GM21381 (cell line): ENCODE results near the gene RPS6KA5.
"Not testable (repeated sequence)": the region's sequence is repeated elsewhere in the genome, so short reads cannot be mapped to it uniquely, and the experiment has no call there.

ENCODE experiments used
- ATAC-seq: cut with Tn5 transposase; IDR thresholded peaks from one replicate; pipeline ENCODE4 v1.9.1; 2021; ENCODE audit warnings: mild to moderate bottlenecking, moderate library complexity; ENCODE audit not compliant: unreplicated experiment

The RPS6KA5 gene

GRCh38 chr14:90886297-90886815, 174.1 kb downstream of the RPS6KA5 start:
- ATAC-seq: no peak

DNA sequence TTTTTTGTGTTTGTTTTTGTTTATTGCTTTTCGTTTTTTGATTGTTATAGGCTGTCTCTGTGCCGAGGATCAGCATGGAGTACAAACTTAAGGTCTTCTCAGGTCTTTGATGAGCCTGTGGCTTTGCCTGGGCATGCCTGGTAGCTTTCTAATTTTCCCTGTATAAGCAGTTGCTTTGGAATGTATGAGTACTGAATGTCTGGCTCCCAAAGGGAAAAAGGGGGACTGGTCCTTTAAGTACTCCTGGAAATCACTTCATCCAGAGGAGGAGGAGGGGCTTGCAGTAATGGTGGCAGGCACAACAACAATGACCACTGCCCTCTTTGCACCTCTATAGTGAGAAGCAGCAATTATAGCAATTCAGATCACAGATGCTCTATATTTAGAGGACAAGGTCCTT, 176.7 kb downstream of the RPS6KA5 start:
- no peak for ATAC-seq

DNA sequence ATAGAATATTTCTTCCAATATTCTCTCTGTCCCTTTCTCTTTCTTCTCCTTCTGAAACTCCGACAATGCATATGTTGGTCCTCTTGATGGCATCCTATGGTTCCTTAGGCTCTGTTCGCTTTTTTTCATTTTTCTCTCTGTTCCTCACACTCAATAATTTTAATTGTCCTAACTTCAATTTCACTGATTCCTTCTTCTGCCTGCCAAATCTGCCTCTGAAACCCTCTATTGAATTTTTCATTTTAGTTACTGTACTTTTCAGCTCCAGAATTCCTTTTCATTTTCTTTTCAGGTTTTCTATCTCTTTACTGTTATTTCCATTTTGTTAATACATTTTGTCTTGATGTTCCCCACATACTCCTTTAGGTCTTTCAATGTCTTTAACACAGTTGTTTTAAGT, 177.2 kb downstream of the RPS6KA5 start:
- ATAC-seq: no peak

DNA sequence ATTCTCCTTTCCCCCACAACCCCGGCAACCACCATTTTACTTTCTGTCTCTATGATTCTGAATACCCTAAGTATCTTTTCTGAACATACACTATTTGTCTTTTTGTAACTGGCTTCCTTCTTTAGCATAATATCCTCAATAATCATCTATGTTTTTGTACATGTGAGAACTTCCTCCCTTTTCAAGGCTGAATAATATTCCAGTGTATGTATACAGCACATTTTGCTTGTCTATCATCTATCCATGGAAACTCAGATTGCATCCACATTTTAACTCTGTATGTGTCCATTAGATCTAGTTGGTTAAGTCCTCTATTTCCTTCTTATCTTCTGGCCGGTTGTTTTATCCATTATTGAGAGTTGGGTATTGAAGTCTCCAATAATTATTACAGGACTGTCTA, 180.2 kb downstream of the RPS6KA5 start:
- no peak for ATAC-seq

DNA sequence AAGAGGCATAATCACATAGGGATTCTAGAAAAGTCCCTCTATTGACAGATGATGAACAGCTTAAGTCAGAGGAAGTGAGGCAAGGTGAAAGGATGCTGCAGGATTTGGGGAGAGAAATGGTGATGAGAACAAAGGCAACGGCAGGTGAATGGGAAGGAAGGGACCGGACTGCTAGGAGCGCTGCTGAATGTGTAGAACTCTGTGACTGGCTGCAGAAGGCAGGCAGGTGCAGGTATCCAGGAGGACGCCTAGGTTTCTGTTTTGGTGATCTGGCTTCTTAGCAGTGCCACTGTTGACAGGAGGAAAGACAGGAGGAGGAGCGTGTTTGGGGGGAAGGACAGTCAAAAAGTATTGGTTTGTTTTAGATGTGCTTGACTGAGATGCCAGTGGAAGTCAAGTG, 185.8 kb downstream of the RPS6KA5 start:
- ATAC-seq: no peak

DNA sequence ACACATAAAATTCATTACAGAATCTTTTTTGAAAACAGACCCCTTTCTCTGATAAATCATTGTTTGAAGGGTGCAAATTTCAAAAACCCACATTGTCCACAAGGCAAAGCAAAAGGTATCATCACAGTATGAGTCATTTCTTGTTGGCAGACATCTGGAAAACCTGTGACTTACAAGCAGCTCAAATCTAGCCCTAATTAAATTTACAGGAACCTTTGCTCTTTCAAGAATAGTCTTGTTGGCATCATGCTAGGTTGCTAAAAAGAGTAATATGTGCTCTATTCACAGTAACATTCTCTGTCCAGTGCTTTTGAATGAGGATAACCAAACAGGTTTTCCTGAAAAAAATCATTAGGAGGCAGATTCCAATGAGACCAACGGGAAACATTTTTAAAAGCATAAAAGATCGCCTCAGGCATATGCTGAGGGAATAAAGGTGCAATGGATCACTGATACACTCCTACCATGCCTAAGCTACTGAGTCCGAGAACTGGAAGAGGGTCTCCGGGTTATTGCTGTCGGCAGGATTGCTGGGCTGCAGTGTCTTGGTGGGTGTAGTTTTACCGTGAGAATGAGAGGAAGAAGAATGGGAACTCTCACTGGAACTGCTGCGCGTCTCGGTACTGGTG, 188.7 kb downstream of the RPS6KA5 start:
- ATAC-seq: no peak

DNA sequence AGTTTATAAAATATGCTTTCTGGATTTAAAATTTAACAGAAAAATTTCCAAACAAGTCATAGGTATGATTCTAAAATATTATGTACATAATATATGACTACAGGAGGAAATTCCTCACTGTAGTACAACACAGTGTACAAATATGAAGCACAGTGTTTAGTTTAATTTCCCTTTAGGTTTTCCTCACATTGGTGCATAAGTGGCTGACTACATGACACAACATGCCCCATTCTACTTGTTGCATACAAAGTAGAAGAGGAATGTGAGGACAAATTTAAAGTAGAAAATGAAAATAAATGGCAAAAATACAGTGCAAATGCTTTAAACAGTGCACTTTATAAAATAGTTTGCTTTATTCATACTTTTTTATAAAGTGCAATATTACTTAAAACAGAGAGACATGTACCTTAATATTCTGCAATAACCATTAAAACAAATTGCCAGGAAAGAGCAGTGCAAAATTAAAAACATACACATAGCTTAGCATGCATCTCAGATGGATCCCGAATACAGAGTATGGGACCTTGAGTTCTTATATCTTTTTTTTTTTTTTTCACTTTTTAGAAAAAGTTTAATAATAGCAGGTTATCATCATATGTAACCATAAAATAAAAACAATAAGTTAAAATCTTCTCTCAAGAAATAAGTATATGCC, 189.4 kb downstream of the RPS6KA5 start:
- ATAC-seq: no peak

DNA sequence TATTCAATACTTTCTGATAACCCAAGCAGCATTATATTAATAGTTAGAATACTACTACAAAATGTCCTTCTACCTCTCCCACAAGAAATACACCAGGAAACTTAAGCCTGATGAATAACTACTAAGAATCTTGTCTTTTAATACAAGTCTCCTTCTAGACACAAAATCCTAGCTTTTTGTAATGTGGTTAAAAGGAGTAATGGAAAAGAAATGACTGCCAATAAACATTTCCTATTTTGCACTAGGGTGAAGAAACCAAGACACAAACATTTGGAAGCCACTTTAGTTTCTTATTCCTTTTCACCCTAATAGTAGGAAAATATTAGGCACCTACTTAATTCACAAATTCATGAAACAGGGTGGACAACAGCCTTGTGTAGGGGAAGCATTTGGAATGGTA, 192.9 kb downstream of the RPS6KA5 start:
- ATAC-seq: no peak

DNA sequence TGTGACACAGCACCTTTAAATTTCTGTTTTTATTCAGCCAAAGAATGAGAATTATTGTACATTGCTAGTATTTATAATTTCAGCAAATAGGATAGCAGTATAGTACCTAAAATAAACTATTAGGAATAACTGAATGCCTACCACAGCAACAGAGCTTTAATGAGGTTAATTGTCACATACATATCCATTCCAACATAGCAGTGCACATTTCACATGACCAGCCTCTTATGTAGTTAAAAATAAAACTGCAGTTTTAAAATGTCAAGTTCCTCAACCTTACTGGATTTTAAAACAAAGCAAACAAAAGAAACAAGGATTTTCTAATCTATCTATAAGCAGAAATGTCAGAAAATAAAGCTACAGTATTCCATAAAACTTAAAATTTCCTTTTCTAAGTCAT, 193.6 kb downstream of the RPS6KA5 start:
- ATAC-seq: no peak

GRCh38 chr14:90864741-90865140, 195.7 kb downstream of the RPS6KA5 start:
- ATAC-seq: no peak

DNA sequence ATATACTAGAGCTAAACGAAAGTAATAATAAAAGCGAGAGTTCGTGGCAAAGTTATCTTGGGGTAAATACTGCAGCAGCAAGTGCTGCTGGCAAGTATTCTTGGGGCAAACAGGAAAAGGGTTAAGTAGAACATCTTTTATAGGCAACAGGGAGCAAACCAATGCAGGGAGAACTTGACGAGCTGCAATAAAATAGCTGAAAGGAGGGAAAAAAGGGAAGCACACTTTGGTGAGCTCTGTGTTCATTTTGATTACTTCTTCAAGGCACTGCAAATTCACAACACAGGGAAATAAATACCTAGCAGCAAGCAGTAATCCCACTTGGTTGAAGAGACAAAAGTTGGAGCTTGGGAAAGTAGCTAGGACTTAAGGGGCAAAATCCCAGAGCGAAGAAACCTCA, 201.9 kb downstream of the RPS6KA5 start:
- ATAC-seq: no peak

- ATAC-seq: no peak
Observed at GRCh38 chr14:90857866-90858265, 202.6 kb downstream of the RPS6KA5 start.

- ATAC-seq: not testable (repeated sequence)
Observed at GRCh38 chr14:90856115-90856514, 204.3 kb downstream of the RPS6KA5 start.

GRCh38 chr14:90853116-90853515, 207.3 kb downstream of the RPS6KA5 start:
- ATAC-seq: no peak

- no peak for ATAC-seq
Observed at GRCh38 chr14:90851327-90852036, 209.0 kb downstream of the RPS6KA5 start.

DNA sequence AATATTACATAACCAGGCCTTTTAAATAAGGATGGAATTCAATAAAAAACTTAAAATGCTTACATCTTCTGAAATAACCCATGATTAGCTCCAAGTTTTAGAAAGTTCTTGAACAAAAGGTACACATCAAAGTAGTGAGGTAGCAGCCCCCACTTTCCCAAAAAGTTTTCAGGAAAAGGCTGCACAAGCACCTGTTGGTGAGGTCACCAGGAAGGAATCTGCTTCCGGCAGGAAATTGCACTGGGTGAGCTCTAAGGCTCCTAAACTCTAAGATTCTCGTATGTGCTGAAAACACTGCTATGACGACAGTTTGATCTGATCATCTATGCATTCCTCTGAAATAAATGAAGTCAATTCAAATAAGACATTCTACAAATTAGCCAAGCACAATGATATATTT, 210.0 kb downstream of the RPS6KA5 start:
- ATAC-seq: no peak

GRCh38 chr14:90849787-90850444, 210.5 kb downstream of the RPS6KA5 start:
- ATAC-seq: no peak

DNA sequence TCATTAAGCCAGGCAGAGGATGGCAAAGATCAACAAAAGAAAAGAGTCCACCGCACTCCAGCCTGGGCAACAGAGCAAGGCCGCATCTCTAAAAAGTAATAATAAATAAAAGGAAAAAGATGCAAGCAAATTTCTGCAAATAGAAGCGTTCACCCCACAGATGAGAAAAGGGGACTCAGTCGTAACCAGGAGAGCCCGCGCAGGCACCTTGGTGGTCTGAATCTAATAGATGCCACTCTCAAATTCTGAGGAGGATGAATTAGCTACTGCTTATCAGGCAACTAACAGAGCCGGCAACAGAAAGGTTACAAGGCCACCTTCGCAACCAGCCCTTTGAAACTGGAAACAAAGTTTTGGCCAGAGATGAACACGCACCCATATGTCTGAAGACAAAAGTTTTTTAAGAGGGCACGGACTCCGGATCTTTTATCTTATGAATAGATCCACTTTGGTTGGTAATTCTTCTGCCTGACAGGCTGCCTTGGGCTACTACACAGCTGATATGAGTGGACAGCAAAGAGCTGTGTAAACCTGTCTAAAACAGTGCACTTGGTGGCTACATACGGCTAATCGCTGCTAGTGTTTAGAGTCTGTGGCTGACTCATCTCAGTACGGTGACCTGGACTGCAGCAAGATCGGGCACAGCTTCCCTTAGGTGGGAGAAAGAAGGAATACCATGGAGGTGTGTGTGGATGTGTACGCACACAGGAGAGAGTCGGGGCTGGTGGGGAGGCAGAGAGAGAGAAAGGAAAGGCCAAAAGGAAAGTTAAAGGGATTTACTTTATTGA, 211.3 kb downstream of the RPS6KA5 start:
- no peak for ATAC-seq

DNA sequence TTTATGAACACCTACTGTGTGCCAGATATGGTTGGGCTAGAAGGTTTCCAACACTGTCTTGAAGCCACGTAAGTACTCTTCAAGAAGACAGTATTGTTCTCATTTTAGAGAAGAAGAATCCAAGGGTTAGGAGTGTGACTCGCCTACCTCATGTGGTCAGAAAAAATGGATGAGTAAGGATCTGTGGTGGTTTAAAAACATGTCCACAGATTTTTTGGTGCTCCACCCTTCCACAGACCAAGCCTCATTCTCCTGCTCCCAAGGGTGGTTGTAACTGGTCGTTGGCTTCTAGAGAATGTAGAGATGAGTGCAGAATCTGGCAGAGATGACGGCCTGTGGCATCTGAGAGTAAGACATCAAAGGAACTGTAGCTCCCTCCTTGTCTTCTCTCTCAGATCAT, 213.9 kb downstream of the RPS6KA5 start:
- no peak for ATAC-seq

DNA sequence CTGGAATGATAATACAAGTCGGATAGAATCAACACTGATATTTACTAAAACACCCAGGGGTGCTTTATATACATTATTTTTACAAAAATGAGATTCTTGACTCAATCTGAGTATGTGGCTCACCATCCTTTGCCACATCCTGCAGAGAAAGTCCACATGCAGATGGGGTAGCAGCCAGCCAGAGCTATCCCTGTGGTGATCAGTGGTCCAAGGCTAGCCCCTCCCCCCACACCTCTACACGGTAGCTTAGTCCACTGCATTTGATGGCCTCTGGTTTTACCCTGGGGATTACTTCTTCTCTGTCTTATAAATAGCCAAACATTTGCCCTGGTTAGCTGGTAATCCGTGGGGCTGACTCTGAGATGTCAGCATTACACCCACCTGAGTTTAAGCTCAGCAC, 216.1 kb downstream of the RPS6KA5 start:
- no peak for ATAC-seq

DNA sequence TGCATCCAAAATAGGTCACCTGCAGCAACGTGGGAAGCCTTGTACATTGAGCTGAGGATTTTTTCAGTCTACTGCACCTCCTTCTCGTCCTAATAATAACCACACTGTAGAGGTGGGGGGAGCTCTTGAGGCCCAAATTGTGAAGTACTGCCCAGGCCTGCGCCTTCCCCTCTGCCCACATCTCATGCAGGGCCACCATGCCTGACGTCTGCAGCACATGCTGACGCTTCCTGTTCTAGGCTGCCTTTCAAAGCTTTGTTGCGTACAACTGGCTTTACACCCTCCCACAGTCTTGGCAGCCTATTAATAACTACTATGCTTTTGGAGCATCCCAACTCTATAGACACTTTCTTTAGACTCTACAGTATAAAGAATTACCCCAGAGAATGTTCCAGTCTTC, 217.7 kb downstream of the RPS6KA5 start:
- no peak for ATAC-seq
